ENCODE data around the gene RGS7.

RGS7 gene

DNA sequence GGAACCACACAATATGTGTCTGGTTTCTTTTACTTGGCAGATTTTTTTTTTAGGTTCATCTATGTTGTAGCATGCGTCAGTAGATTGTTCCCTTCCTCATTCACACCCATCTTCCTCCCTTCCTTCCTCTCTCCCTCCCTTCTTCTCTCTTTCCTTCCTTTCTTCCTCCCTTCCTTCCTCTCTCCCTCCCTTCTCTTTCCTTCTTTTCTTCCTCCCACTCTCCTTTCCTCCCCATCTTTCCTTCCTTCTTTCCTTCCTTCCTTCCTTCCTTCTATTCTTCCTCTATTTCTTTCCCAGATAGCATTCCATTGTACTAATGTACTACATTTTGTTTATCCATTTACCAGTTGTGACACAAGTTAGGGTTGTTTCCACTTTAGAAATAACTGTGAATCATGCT is 218.0 kb downstream of the RGS7 start:
- no peak overlapping the region for H3K4me3 ChIP-seq (ENCODE audit: low read depth, low read length)
- no peak for DNase-seq (ENCODE audit: low read depth)
- TF ChIP-seq, protein P1, sequence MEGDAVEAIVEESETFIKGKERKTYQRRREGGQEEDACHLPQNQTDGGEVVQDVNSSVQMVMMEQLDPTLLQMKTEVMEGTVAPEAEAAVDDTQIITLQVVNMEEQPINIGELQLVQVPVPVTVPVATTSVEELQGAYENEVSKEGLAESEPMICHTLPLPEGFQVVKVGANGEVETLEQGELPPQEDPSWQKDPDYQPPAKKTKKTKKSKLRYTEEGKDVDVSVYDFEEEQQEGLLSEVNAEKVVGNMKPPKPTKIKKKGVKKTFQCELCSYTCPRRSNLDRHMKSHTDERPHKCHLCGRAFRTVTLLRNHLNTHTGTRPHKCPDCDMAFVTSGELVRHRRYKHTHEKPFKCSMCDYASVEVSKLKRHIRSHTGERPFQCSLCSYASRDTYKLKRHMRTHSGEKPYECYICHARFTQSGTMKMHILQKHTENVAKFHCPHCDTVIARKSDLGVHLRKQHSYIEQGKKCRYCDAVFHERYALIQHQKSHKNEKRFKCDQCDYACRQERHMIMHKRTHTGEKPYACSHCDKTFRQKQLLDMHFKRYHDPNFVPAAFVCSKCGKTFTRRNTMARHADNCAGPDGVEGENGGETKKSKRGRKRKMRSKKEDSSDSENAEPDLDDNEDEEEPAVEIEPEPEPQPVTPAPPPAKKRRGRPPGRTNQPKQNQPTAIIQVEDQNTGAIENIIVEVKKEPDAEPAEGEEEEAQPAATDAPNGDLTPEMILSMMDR (IDR thresholded peaks at IDR 0.05; ENCODE audit: low read depth, low read length, missing control alignments) = no peak

DNA sequence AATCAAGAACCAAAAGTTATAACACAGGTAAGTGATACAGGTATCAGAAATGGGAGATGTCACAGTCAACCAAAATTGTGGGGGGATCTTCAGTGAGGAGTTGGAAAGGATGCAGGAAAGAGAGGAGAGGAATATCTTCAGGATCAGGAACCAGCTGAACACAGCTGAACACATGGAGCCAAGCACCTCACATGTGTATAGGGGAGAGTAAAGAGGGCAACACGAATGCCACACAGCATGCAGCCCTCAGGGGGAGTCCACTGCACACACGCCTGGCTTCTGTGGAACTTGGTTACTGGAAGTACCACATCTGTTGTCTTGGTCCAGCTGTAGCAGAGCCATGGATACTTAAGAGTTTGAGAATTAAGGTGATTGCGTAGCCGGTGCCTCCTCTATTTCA is 218.8 kb downstream of the RGS7 start:
- TF ChIP-seq, protein P1 (IDR thresholded peaks at IDR 0.05; ENCODE audit: low read depth, low read length, missing control alignments) = no peak
- DNase-seq (ENCODE audit: low read depth) = no peak
- H3K4me3 ChIP-seq (ENCODE audit: low read depth, low read length) = no peak overlapping the region

DNA sequence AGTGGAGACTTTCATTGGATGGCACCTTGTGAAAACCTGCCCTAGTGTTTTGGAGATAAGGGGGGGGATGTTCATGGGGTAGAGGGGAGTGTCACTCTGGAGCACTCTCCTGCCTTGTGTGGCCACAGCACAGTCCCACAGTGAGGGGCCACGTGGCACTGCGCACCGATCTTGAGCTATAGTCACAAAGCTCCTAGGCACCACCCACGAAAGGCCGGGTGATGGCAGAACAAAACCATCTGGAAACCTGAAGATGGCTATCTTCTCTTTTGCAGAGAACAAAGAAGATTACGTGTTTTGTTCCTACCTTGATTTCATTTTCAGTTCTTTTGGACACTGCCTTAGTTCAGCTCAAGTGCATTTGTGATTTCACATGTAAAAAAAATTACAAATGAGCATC is 220.6 kb downstream of the RGS7 start:
- DNase-seq (ENCODE audit: low read depth) = no peak
- H3K4me3 ChIP-seq (ENCODE audit: low read depth, low read length) = no peak overlapping the region
- TF ChIP-seq, protein P1 (IDR thresholded peaks at IDR 0.05; ENCODE audit: low read depth, low read length, missing control alignments) = no peak

DNA sequence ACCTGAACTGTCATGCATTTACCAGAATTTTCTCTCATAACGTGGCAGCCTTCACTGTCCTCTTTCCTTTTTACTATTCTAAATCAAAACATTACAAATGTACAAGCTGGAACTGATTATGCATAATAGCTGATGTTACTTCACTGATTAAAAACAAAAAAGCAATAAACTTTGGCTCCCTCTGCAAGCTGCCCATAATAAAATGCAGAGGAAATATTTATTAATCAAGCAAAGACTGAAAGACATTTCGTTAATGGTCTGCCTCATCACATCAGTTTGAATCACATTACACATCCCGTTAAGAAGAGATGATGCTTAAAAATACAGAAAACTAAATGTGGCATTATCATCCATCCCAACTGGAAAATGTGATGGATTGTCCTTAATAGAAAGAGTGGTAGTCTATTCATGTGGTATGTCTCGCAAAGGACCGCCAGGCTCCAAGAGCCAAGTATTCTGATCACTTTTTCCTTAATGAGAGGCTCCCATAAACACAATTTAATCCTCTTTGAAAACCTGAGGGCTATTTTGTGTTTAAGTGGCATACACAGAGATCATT is 225.3 kb downstream of the RGS7 start:
- TF ChIP-seq, protein P1 (IDR thresholded peaks at IDR 0.05; ENCODE audit: low read depth, low read length, missing control alignments) = no peak
- no peak for DNase-seq (ENCODE audit: low read depth)
- no peak overlapping the region for H3K4me3 ChIP-seq (ENCODE audit: low read depth, low read length)

DNA sequence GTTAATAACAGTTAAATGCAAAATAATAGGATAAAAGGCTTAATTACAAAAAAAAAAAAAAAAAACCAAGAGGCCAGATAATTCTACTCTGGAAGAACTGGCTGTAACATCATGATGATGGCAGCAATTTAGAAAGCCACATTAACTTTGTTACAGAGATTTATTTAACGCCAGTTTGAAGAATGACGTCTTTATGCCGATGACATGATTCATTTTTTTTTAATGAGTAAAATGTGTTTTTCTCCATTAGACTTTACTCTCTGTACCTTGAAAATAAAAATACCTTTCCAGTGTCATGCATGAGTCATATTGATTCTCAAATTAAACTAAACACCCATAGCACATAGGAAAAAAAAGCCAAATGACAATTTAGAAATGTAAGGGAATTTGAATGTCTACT is 226.1 kb downstream of the RGS7 start:
- TF ChIP-seq, protein P1 (IDR thresholded peaks at IDR 0.05; ENCODE audit: low read depth, low read length, missing control alignments) = no peak
- DNase-seq (ENCODE audit: low read depth) = no peak
- no peak overlapping the region for H3K4me3 ChIP-seq (ENCODE audit: low read depth, low read length)

DNA sequence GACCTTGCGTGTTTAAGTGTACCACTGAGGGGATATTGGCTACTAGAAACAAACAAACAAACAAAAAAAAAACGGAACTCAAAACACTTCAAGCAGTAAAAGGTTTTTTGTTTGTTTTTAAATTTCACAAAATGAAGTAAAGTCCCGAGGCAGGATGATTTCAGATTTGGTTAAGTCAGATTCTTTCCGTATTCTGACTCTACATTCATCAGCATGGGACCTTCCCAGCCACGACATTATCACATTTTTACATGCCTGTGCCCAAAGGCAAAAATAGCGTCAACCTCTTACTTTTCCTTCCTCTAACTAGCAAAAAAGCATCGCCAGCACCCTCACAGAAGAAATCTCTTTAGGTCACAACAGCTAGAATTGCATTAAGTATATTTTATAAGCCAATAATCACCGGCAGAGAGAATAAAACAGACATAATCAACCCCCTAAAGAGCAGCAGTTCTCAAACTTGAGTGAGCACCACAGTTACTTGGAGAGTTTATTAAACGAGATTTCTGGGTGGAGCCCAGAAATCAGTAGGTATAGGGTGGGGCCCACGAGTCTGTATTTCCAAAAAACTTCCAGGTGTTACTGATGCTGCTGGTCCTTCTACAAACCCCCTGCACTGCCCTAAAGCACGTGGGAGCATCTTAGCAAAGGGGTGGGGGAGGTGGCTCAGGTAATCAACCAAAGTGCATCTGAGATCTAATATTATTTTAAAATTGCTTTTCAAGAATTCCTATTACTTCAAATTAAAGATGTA is 227.6 kb downstream of the RGS7 start:
- no peak overlapping the region for H3K4me3 ChIP-seq (ENCODE audit: low read depth, low read length)
- no peak for DNase-seq (ENCODE audit: low read depth)
- TF ChIP-seq, protein P1 (IDR thresholded peaks at IDR 0.05; ENCODE audit: low read depth, low read length, missing control alignments) = no peak

DNA sequence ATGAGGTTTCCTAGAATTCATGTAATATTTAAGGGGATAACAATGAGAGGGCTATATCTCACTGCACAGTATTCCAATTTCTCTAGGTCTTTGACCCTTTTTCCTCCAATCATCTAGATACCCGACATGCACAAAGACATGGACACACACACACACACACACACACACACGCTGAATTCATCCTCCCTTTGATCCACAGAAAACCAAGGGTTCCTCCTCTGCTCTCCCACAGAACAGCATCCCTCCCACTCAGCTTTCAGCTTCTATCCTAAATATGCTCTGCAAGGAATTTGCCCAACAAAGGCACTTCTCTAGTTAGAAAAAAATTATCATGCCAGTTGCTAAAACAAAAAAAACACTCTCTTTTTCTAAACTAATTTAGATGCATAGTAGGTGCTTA is 231.7 kb downstream of the RGS7 start:
- TF ChIP-seq, protein P1 (IDR thresholded peaks at IDR 0.05; ENCODE audit: low read depth, low read length, missing control alignments) = no peak
- DNase-seq (ENCODE audit: low read depth) = no peak
- no peak overlapping the region for H3K4me3 ChIP-seq (ENCODE audit: low read depth, low read length)
